GM21447 (cell line): ENCODE data around the gene KIF26B.

Experiments used
- ATAC-seq: cut with Tn5 transposase; IDR thresholded peaks from one replicate; pipeline ENCODE4 v1.9.1; 2021; ENCODE audit not compliant: unreplicated experiment

The KIF26B gene

GRCh38 chr1:245448975-245449431 is 294.2 kb downstream of the KIF26B start:
- ATAC-seq, result no peak

GRCh38 chr1:245453541-245453940 is 298.8 kb downstream of the KIF26B start:
- ATAC-seq, result no peak

GRCh38 chr1:245454051-245454450 is 299.3 kb downstream of the KIF26B start:
- no peak for ATAC-seq

GRCh38 chr1:245457562-245457961 is 302.8 kb downstream of the KIF26B start:
- no peak for ATAC-seq

- no peak for ATAC-seq
Observed at GRCh38 chr1:245458234-245458633, 303.4 kb downstream of the KIF26B start.

GRCh38 chr1:245458761-245459174 is 304.0 kb downstream of the KIF26B start:
- ATAC-seq, result no peak

- ATAC-seq, result no peak
Observed at GRCh38 chr1:245459621-245460020, 304.8 kb downstream of the KIF26B start.

GRCh38 chr1:245461681-245462080 is 306.9 kb downstream of the KIF26B start:
- ATAC-seq, result no peak

- ATAC-seq, result no peak
Observed at GRCh38 chr1:245462161-245462560, 307.4 kb downstream of the KIF26B start.

- no peak for ATAC-seq
Observed at GRCh38 chr1:245463392-245464165, 308.8 kb downstream of the KIF26B start.

- no peak for ATAC-seq
Observed at GRCh38 chr1:245464290-245464689, 309.5 kb downstream of the KIF26B start.

- no peak for ATAC-seq
Observed at GRCh38 chr1:245465666-245466065, 310.9 kb downstream of the KIF26B start.

- no peak for ATAC-seq
Observed at GRCh38 chr1:245466261-245466660, 311.5 kb downstream of the KIF26B start.

GRCh38 chr1:245467804-245468203 is 313.0 kb downstream of the KIF26B start:
- ATAC-seq, result no peak

- ATAC-seq, result no peak
Observed at GRCh38 chr1:245469006-245469405, 314.2 kb downstream of the KIF26B start.

- ATAC-seq, result no peak
Observed at GRCh38 chr1:245469734-245470133, 314.9 kb downstream of the KIF26B start.

- ATAC-seq, result no peak
Observed at GRCh38 chr1:245475126-245475525, 320.3 kb downstream of the KIF26B start.

- ATAC-seq, result no peak
Observed at GRCh38 chr1:245475961-245476516, 321.3 kb downstream of the KIF26B start.

GRCh38 chr1:245477941-245478340 is 323.2 kb downstream of the KIF26B start:
- no peak for ATAC-seq

- ATAC-seq, result no peak
Observed at GRCh38 chr1:245480393-245481120, 325.8 kb downstream of the KIF26B start.

GRCh38 chr1:245481261-245481660 is 326.5 kb downstream of the KIF26B start:
- ATAC-seq, result no peak

GRCh38 chr1:245483247-245483646 is 328.5 kb downstream of the KIF26B start:
- no peak for ATAC-seq
